Measurements from ENCODE around the gene ACTA2. TPM values are rescaled to one million over a fixed set of nuclear protein-coding genes. Genes with fewer than 3 reads are reported as not detected.
A peak's percentile ranks its signal among the peaks of the same experiment; 100 is the strongest.

Gene ACTA2
- polyA plus RNA-seq, 4 donors: 6.5 to 274 (median 82.6) TPM

DNA sequence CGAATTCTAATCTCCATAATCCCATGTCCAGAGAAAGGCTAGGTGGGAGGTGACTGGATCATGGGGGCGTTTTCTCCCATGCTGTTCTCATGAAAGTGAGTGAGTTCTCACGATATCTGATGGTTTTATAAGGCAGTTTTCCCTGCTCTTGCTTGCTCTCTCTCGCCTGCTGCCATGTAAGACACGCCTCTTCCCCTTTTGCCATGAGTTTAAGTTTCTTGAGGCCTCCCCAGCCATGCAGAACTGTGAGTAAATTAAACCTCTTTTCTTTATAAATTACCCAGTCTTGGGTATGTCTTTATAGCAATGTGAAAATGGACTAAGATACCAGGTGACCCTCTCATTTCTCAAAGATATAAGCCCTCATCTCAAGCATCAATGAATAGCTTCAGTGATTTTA is 1.1 kb upstream of the ACTA2 start:
- Histone ChIP-seq H3K27ac (ENCODE audit: low read depth in 1 of 3, low read length in 2 of 3) (peak overlapping the region in 2 of 3 donors; percentile 67 to 87), H3K36me3 (ENCODE audit: control insufficient read depth in 3 of 3, insufficient read depth in 2 of 3, low read depth in 1 of 3, low read length in 3 of 3) (peaks cover 0 to 8% (median 0%) of the 10 kb centered on the region in 3 donors)
- 89 to 92% (median 89%) methylated on average over 5 of the region's 5 CpGs for WGBS, 3 donors

DNA sequence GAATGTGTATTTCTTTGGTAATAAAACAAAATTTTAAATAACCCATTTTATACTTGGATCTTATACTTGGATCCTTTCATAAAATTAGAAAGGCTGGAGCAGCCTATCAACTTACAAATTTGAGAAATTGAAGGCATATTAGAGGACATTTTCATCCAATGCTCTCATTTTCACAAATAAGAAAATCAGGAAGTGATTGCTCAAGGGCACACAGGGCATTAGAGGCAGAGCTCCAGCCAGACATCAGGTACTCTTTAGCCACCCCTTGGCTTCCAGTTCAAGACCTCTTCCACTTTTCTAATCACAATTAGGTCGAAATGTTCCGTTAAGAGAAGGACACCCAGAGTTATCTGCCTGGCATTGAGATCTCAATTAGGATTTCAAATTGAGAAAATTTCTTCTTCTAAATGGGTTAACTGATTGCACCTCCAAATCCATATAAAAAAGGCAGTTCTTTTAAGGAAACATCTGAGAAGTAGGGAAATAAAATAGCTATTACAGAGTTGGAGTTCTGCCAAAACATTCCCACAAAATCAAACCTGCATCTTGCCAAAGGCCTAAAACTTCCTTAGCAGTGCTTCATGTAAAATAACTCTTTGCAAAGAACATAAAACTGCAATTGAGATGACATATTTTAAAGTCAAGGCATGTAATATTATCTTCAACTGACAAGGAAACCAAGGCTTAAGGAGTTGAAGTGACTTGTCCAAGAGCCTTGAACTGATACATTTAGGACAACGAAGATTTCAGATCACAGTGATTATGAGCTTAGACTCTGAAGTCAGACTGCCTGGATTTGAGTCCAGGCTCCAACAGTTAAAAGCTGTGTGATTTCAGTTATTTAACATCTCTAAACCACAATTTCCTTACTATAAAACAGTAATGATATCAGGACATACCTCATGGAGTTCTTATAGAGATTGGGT is 2.4 kb downstream of the ACTA2 start:
- WGBS, 3 donors: 68 to 83% (median 83%) methylated on average over 3 of the region's 3 CpGs
- DNase-seq (no peak), FAIRE-seq (no peak)
- Histone ChIP-seq H3K9me3 (ENCODE audit: control insufficient read depth in 2 of 2, insufficient read depth in 1 of 2, low read depth in 1 of 2, low read length in 1 of 2) (no peaks in the 10 kb centered on the region), H3K4me3 (ENCODE audit: low read depth in 1 of 3, low read length in 3 of 3) (peak overlapping the region in 1 of 3 donors; percentile 13), H3K27me3 (ENCODE audit: control insufficient read depth in 3 of 3, insufficient read depth in 3 of 3, low read length in 3 of 3) (no peaks in the 10 kb centered on the region), H3K4me1 (ENCODE audit: control insufficient read depth in 3 of 3, insufficient read depth in 2 of 3, low read depth in 1 of 3, low read length in 2 of 3) (no peaks in the 10 kb centered on the region), H3K27ac (ENCODE audit: low read depth in 1 of 3, low read length in 2 of 3) (peak overlapping the region in 2 of 3 donors; percentile 45 to 87), H3K36me3 (ENCODE audit: control insufficient read depth in 3 of 3, insufficient read depth in 2 of 3, low read depth in 1 of 3, low read length in 3 of 3) (peaks cover 0 to 15% (median 0%) of the 10 kb centered on the region in 3 donors)

More for the DNA sequence above, 1.1 kb upstream of the ACTA2 start:
- Histone ChIP-seq H3K4me3 (ENCODE audit: low read depth in 1 of 3, low read length in 3 of 3) (no peak overlapping the region), H3K4me1 (ENCODE audit: control insufficient read depth in 3 of 3, insufficient read depth in 2 of 3, low read depth in 1 of 3, low read length in 2 of 3) (peaks cover 0 to 4% (median 0%) of the 10 kb centered on the region in 3 donors), H3K9me3 (ENCODE audit: control insufficient read depth in 2 of 2, insufficient read depth in 1 of 2, low read depth in 1 of 2, low read length in 1 of 2) (no peaks in the 10 kb centered on the region), H3K27me3 (ENCODE audit: control insufficient read depth in 3 of 3, insufficient read depth in 3 of 3, low read length in 3 of 3) (no peaks in the 10 kb centered on the region)
- DNase-seq (no peak), FAIRE-seq (no peak)

- H3K4me1 ChIP-seq (ENCODE audit: control insufficient read depth in 3 of 3, insufficient read depth in 2 of 3, low read depth in 1 of 3, low read length in 2 of 3): no peaks in the 10 kb centered on the region
- peaks cover 0 to 15% (median 2%) of the 10 kb centered on the region in 3 donors for H3K36me3 ChIP-seq (ENCODE audit: control insufficient read depth in 3 of 3, insufficient read depth in 2 of 3, low read depth in 1 of 3, low read length in 3 of 3)
- FAIRE-seq (no peak), DNase-seq (no peak)
- peak overlapping the region in 2 of 3 donors; percentile 30 to 34 for H3K27ac ChIP-seq (ENCODE audit: low read depth in 1 of 3, low read length in 2 of 3)
- 74 to 93% (median 92%) methylated on average over 2 of the region's 2 CpGs for WGBS, 3 donors
- no peaks in the 10 kb centered on the region for H3K9me3 ChIP-seq (ENCODE audit: control insufficient read depth in 2 of 2, insufficient read depth in 1 of 2, low read depth in 1 of 2, low read length in 1 of 2)
- no peaks in the 10 kb centered on the region for H3K27me3 ChIP-seq (ENCODE audit: control insufficient read depth in 3 of 3, insufficient read depth in 3 of 3, low read length in 3 of 3)
- peak overlapping the region in 1 of 3 donors; percentile 21 for H3K4me3 ChIP-seq (ENCODE audit: low read depth in 1 of 3, low read length in 3 of 3)
Observed at GRCh38 chr10:88949051-88949450, 3.5 kb downstream of the ACTA2 start.

- H3K4me3 ChIP-seq (ENCODE audit: low read depth in 1 of 3, low read length in 3 of 3): no peak overlapping the region
- H3K27ac ChIP-seq (ENCODE audit: low read depth in 1 of 3, low read length in 2 of 3): no peak overlapping the region
- WGBS, 3 donors: 88 to 95% (median 92%) methylated on average over 4 to 5 of the region's 6 CpGs
- FAIRE-seq (no peak), DNase-seq (no peak)
- no peaks in the 10 kb centered on the region for H3K4me1 ChIP-seq (ENCODE audit: control insufficient read depth in 3 of 3, insufficient read depth in 2 of 3, low read depth in 1 of 3, low read length in 2 of 3)
- no peaks in the 10 kb centered on the region for H3K9me3 ChIP-seq (ENCODE audit: control insufficient read depth in 2 of 2, insufficient read depth in 1 of 2, low read depth in 1 of 2, low read length in 1 of 2)
- H3K27me3 ChIP-seq (ENCODE audit: control insufficient read depth in 3 of 3, insufficient read depth in 3 of 3, low read length in 3 of 3): no peaks in the 10 kb centered on the region
- H3K36me3 ChIP-seq (ENCODE audit: control insufficient read depth in 3 of 3, insufficient read depth in 2 of 3, low read depth in 1 of 3, low read length in 3 of 3): peaks cover 0 to 20% (median 2%) of the 10 kb centered on the region in 3 donors
Observed at GRCh38 chr10:88946965-88947590, 5.5 kb downstream of the ACTA2 start.

DNA sequence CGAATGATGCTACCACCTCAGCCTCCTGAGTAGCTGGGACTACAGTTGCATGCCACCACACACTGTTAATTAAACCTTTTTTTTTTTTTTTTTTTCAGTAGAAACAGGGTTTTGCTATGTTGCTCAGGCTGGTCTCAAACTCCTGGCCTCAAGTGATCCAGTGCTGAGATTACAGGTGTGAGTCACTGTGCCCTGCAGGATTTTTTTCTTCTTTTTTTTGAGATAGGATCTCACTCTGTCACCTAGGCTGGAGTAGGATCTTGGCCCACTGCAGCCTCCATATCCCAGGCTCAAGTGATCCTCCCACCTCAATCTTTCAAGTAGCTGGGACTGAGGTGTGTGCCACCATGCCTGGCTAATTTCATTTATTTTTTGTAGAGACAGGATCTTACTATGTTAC is 6.4 kb downstream of the ACTA2 start:
- no peaks in the 10 kb centered on the region for H3K9me3 ChIP-seq (ENCODE audit: control insufficient read depth in 2 of 2, insufficient read depth in 1 of 2, low read depth in 1 of 2, low read length in 1 of 2)
- no peak overlapping the region for H3K27ac ChIP-seq (ENCODE audit: low read depth in 1 of 3, low read length in 2 of 3)
- WGBS, 3 donors: 89 to 96% (median 96%) methylated on average over 1 of the region's 1 CpG
- no peak for DNase-seq
- peaks cover 0 to 22% (median 2%) of the 10 kb centered on the region in 3 donors for H3K36me3 ChIP-seq (ENCODE audit: control insufficient read depth in 3 of 3, insufficient read depth in 2 of 3, low read depth in 1 of 3, low read length in 3 of 3)
- H3K27me3 ChIP-seq (ENCODE audit: control insufficient read depth in 3 of 3, insufficient read depth in 3 of 3, low read length in 3 of 3): no peaks in the 10 kb centered on the region
- H3K4me1 ChIP-seq (ENCODE audit: control insufficient read depth in 3 of 3, insufficient read depth in 2 of 3, low read depth in 1 of 3, low read length in 2 of 3): no peaks in the 10 kb centered on the region
- no peak overlapping the region for H3K4me3 ChIP-seq (ENCODE audit: low read depth in 1 of 3, low read length in 3 of 3)
- FAIRE-seq: no peak

DNA sequence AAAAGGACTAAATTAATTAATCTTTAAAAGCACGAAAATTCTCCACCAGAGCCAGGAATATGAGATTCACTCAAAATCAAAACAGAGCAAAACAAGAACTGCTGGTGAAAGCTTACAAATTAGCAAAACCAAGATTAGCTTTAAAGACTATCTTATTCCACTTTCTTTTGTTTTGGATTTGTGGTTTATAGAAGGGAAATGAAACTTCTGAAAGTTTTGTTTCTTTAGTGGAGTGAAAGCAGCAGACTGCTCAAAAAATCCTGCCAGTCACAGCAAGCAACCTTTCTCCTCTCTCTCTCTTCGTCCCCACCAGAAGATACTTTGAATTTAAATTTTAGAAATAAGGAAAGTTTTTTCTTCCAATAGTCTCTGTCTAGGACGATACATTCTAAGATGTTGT is 7.8 kb downstream of the ACTA2 start:
- Histone ChIP-seq H3K36me3 (ENCODE audit: control insufficient read depth in 3 of 3, insufficient read depth in 2 of 3, low read depth in 1 of 3, low read length in 3 of 3) (peaks cover 0 to 26% (median 2%) of the 10 kb centered on the region in 3 donors), H3K27ac (ENCODE audit: low read depth in 1 of 3, low read length in 2 of 3) (no peak overlapping the region), H3K4me3 (ENCODE audit: low read depth in 1 of 3, low read length in 3 of 3) (no peak overlapping the region), H3K4me1 (ENCODE audit: control insufficient read depth in 3 of 3, insufficient read depth in 2 of 3, low read depth in 1 of 3, low read length in 2 of 3) (no peaks in the 10 kb centered on the region), H3K9me3 (ENCODE audit: control insufficient read depth in 2 of 2, insufficient read depth in 1 of 2, low read depth in 1 of 2, low read length in 1 of 2) (no peaks in the 10 kb centered on the region), H3K27me3 (ENCODE audit: control insufficient read depth in 3 of 3, insufficient read depth in 3 of 3, low read length in 3 of 3) (no peaks in the 10 kb centered on the region)
- DNase-seq (no peak), FAIRE-seq (no peak)
- WGBS, 3 donors: 68 to 85% (median 82%) methylated on average over 3 of the region's 3 CpGs

DNA sequence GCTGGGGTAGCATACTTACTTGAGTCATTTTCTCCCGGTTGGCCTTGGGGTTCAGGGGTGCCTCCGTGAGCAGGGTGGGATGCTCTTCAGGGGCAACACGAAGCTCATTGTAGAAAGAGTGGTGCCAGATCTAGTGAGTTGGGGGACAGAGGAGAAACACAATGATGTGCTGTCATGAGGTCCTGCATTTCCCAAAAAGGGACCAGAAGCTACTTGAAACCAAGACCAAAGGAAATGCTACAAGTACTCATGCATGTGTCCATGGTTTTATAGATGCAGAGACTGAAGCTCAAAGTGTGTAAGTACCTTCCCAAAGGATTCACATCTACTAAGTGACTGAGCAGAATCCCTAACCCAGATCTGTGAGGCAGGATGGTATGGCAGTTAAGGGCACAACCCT is 8.8 kb downstream of the ACTA2 start:
- FAIRE-seq: no peak
- 84 to 99% (median 95%) methylated on average over 3 of the region's 3 CpGs for WGBS, 3 donors
- H3K9me3 ChIP-seq (ENCODE audit: control insufficient read depth in 2 of 2, insufficient read depth in 1 of 2, low read depth in 1 of 2, low read length in 1 of 2): no peaks in the 10 kb centered on the region
- H3K27ac ChIP-seq (ENCODE audit: low read depth in 1 of 3, low read length in 2 of 3): no peak overlapping the region
- peaks cover 0 to 31% (median 5%) of the 10 kb centered on the region in 3 donors for H3K36me3 ChIP-seq (ENCODE audit: control insufficient read depth in 3 of 3, insufficient read depth in 2 of 3, low read depth in 1 of 3, low read length in 3 of 3)
- H3K27me3 ChIP-seq (ENCODE audit: control insufficient read depth in 3 of 3, insufficient read depth in 3 of 3, low read length in 3 of 3): no peaks in the 10 kb centered on the region
- H3K4me3 ChIP-seq (ENCODE audit: low read depth in 1 of 3, low read length in 3 of 3): no peak overlapping the region
- DNase-seq: no peak
- no peaks in the 10 kb centered on the region for H3K4me1 ChIP-seq (ENCODE audit: control insufficient read depth in 3 of 3, insufficient read depth in 2 of 3, low read depth in 1 of 3, low read length in 2 of 3)

GRCh38 chr10:88941026-88941425 is 11.5 kb downstream of the ACTA2 start:
- no peaks in the 10 kb centered on the region for H3K27me3 ChIP-seq (ENCODE audit: control insufficient read depth in 3 of 3, insufficient read depth in 3 of 3, low read length in 3 of 3)
- no peaks in the 10 kb centered on the region for H3K4me1 ChIP-seq (ENCODE audit: control insufficient read depth in 3 of 3, insufficient read depth in 2 of 3, low read depth in 1 of 3, low read length in 2 of 3)
- no peak overlapping the region for H3K4me3 ChIP-seq (ENCODE audit: low read depth in 1 of 3, low read length in 3 of 3)
- no peaks in the 10 kb centered on the region for H3K9me3 ChIP-seq (ENCODE audit: control insufficient read depth in 2 of 2, insufficient read depth in 1 of 2, low read depth in 1 of 2, low read length in 1 of 2)
- no peak for FAIRE-seq
- 89 to 97% (median 93%) methylated on average over 6 of the region's 6 CpGs for WGBS, 3 donors
- H3K36me3 ChIP-seq (ENCODE audit: control insufficient read depth in 3 of 3, insufficient read depth in 2 of 3, low read depth in 1 of 3, low read length in 3 of 3): peaks cover 0 to 37% (median 8%) of the 10 kb centered on the region in 3 donors
- DNase-seq: no peak
- no peak overlapping the region for H3K27ac ChIP-seq (ENCODE audit: low read depth in 1 of 3, low read length in 2 of 3)
